ENCODE measurements around the gene C5orf63.
"Not testable (repeated sequence)": the region's sequence is repeated elsewhere in the genome, so short reads cannot be mapped to it uniquely, and the experiment has no call there.

The C5orf63 gene

DNA sequence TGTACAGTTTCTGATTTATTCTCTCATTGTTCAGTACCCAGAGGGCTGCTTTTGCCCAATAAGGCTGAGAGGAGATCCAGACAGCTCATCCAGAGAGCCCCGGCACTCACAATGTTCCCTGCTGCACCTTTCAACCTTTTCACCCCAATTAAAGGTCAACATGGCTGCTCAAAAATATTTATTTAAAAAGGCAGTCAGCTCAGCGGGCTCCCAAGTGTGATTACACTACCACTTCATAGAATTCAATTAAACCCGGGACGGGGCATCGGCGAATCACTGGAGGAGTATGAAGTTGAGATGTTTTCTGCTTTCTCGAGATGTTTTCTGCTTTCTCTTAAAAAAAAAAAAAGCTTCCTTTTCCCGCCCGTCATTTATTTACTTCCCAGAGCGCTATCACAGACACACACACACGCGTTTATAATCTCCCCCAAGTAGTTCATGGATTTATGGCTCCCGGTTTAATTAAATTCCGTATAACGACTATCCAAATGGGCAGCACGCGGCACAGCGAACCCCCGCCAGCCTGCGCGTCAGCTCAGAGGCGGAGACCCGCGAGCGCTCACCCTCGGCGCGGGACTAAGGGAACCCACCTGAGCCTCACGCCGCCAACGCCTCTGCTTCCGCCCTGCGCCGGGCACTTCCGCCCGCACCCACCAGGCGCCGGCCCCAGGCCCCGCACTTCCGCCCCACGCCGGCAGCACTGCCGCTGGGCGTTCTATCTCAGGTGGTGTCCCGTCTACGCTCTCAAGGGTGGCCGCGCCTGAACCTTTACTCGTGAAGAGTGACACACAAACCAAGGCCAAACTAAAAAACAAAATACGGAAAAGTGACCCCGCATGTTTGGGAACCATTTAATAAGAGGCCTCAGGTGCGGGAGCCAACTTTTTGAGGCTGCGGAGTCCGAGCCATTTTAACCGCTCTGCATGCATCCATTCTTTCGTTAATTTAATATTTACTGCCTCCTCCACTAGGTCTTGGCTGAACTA lies at the start of gene C5orf63:
Gene C5orf63, minus strand, starts transcription at position 642 of the 986 bp plus-strand sequence. CDS start 14,507 bp downstream, outside the sequence.
- Mint-ChIP-seq H3K36me3 (peaks cover 5% of the 10 kb centered on the region), H3K4me3 (peak within 1 kb of the TSS; percentile 85), H3K9me3 (peaks cover 3% of the 10 kb centered on the region), H3K27ac (peak within 1 kb of the TSS; percentile 90), H3K4me1 (peaks cover 13% of the 10 kb centered on the region)
- ATAC-seq (peak; percentile 97), DNase-seq (ENCODE audit: low spot score in 2 of 2) (peak; percentile 56 to 84)

DNA sequence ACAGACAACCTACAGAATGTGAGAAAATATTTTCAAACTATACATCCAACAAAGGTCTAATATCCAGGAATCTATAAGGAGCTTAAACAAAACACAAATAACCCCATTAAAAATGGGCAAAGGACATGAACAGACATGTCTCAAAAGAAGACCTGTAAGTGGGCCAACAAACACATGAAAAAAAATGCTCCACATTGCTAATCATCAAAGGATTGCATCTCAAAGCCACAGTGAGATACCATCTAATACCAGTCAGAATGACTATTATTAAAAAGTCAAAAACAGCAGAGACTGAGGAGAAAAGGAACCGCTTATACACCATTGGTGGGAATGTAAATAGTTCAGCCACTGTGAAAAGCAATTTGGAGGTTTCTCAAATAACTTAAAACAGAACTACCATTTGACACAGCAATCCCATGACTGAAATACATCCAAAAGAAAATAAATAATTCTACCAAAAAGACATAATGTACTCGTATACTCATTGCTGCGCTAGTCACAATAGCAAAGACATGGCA lies 39.1 kb upstream of the C5orf63 start:
- ATAC-seq (no peak), DNase-seq (ENCODE audit: low spot score in 2 of 2) (no peak)
- no peak overlapping the region for H3K4me3 Mint-ChIP-seq
- no peak overlapping the region for H3K27ac Mint-ChIP-seq
- peaks cover 6% of the 10 kb centered on the region for H3K9me3 Mint-ChIP-seq
- H3K36me3 Mint-ChIP-seq = no peaks in the 10 kb centered on the region
- no peaks in the 10 kb centered on the region for H3K4me1 Mint-ChIP-seq

DNA sequence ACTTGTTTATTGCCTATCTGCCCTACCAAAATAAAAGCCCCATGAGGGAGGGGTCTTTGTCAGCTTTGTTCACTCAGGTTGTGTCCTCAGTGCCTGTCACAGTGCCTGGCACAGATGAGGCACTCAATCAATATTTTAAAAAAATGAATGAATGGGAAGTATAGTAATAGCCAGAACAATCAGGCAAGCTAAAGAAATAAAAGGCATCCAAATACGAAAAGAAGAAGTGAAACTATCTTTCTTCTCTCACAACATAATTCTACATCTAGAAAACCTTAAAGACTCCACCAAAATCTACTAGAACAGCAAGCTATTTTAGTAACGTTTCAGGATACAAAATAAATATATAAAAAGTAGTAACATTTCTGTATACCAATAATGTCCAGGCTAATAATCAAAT lies 37.8 kb upstream of the C5orf63 start:
- ATAC-seq (no peak), DNase-seq (ENCODE audit: low spot score in 2 of 2) (no peak)
- no peak overlapping the region for H3K27ac Mint-ChIP-seq
- H3K36me3 Mint-ChIP-seq = no peaks in the 10 kb centered on the region
- H3K9me3 Mint-ChIP-seq = peaks cover 6% of the 10 kb centered on the region
- H3K4me1 Mint-ChIP-seq = no peaks in the 10 kb centered on the region
- no peak overlapping the region for H3K4me3 Mint-ChIP-seq

DNA sequence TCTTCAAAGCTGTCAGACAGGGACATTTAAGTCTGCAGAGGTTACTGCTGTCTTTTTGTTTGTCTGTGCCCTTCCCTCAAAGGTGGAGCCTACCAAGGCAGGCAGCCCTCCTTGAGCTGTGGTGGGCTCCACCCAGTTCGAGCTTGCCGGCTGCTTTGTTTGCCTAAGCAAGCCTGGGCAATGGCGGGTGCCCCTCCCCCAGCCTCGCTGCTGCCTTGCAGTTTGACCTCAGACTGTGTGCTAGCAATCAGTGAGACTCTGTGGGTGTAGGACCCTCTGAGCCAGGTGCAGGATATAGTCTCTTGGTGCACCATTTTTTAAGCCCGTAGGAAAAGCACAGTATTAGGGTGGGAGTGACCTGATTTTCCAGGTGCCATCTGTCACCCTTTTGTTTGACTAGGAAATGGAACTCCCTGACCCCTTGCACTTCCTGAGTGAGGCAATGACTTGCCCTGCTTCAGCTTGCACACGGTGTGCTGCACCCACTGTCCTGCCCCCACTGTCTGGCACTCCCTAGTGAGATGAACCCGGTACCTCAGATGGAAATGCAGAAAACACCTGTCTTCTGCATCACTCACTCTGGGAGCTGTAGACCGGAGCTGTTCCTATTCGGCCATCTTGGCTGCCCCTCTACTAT lies 35.4 kb upstream of the C5orf63 start:
- not testable (repeated sequence) for ATAC-seq; DNase-seq (ENCODE audit: low spot score in 2 of 2); H3K4me3 Mint-ChIP-seq; H3K27ac Mint-ChIP-seq; H3K36me3 Mint-ChIP-seq; H3K4me1 Mint-ChIP-seq; H3K9me3 Mint-ChIP-seq

DNA sequence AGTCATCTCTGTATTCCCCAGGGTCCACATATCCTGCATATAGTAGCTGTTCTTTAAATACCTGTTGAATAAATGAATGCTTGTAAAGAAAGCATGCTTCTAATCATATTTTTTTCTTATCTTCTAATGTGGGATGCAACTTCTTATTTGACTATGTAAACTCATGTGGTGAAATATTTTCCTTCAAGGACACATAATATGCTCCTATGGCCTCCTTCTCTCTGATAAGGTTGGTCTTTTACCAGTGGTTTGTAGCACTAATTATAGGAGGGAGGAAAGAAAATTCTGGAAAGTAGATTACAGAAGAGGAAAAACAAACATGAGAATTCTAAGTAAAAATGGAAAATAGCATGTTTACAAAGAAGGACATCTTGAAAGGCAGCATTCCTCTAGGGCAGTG lies 28.6 kb upstream of the C5orf63 start:
- H3K27ac Mint-ChIP-seq = no peak overlapping the region
- H3K36me3 Mint-ChIP-seq = no peaks in the 10 kb centered on the region
- no peaks in the 10 kb centered on the region for H3K4me1 Mint-ChIP-seq
- DNase-seq (ENCODE audit: low spot score in 2 of 2) (no peak), ATAC-seq (no peak)
- H3K9me3 Mint-ChIP-seq = no peaks in the 10 kb centered on the region
- H3K4me3 Mint-ChIP-seq = no peak overlapping the region

DNA sequence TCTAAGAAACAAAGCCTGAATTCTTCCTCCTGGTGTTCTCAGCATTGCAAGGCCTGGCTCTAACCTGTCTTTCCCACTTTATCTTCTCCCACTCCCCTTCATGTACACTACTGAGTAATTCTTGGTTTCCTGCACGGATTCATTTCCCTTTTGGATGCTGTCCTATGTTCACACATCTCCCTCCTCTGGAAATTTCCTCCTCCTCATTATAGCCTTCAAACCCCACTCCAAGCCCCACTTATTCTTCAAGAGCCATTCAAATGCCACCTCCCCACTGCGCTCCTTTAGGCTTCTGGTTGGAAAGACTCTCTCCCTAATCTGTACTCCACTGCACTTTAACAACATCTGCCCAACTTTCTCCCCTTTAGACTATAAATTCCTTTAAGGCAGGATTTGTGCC lies 28.2 kb upstream of the C5orf63 start:
- ATAC-seq = no peak
- H3K4me1 Mint-ChIP-seq = no peaks in the 10 kb centered on the region
- no peaks in the 10 kb centered on the region for H3K9me3 Mint-ChIP-seq
- DNase-seq (ENCODE audit: low spot score in 2 of 2) = peak in 1 of 2 donors; percentile 17
- H3K4me3 Mint-ChIP-seq = no peak overlapping the region
- H3K36me3 Mint-ChIP-seq = no peaks in the 10 kb centered on the region
- H3K27ac Mint-ChIP-seq = no peak overlapping the region

DNA sequence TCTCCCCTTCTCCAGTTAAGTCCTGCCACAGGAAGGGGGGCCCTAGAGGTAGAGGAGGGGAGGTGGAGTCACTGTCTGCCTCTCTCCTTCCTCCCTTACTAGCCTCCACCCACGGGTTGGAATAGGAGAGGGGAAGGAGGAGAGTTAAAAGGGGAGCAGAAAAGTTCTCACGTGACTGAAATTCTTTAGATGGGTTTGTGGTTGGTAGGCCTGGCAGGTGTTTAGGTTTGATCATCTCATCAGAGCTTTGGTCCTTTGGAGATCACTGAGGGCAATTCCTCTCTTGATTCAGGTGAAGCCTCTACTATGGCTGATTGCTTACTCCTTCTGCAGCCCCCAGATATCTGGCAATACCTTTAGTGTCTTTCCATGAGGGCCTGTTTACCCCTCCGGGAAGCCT lies 24.9 kb upstream of the C5orf63 start:
- no peak for ATAC-seq
- no peaks in the 10 kb centered on the region for H3K4me1 Mint-ChIP-seq
- peak in 1 of 2 donors; percentile 23 for DNase-seq (ENCODE audit: low spot score in 2 of 2)
- no peaks in the 10 kb centered on the region for H3K9me3 Mint-ChIP-seq
- no peak overlapping the region for H3K27ac Mint-ChIP-seq
- no peaks in the 10 kb centered on the region for H3K36me3 Mint-ChIP-seq
- H3K4me3 Mint-ChIP-seq = no peak overlapping the region

DNA sequence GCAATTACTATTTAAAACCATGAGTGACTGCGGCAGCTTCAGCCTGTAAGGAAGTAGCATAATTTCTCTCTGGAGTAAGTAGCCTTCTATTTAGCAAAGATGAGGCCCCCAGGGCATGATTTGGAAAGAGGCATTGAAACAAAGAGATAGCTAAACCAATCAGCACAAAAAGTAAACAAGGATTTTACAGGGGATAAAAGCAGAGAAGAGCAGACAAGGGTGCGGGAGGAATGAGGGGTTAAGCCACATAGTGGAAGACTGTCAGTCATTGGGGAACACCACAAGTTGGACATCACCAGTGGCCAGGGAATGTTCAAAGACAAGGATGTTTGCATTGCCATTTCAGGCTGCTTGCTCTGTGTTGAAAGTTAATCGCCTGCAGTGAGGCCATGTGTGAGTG lies 24.0 kb upstream of the C5orf63 start:
- H3K27ac Mint-ChIP-seq = no peak overlapping the region
- H3K4me3 Mint-ChIP-seq = no peak overlapping the region
- H3K9me3 Mint-ChIP-seq = no peaks in the 10 kb centered on the region
- no peak for ATAC-seq
- H3K4me1 Mint-ChIP-seq = no peaks in the 10 kb centered on the region
- H3K36me3 Mint-ChIP-seq = no peaks in the 10 kb centered on the region
- peak in 1 of 2 donors; percentile 12 for DNase-seq (ENCODE audit: low spot score in 2 of 2)

DNA sequence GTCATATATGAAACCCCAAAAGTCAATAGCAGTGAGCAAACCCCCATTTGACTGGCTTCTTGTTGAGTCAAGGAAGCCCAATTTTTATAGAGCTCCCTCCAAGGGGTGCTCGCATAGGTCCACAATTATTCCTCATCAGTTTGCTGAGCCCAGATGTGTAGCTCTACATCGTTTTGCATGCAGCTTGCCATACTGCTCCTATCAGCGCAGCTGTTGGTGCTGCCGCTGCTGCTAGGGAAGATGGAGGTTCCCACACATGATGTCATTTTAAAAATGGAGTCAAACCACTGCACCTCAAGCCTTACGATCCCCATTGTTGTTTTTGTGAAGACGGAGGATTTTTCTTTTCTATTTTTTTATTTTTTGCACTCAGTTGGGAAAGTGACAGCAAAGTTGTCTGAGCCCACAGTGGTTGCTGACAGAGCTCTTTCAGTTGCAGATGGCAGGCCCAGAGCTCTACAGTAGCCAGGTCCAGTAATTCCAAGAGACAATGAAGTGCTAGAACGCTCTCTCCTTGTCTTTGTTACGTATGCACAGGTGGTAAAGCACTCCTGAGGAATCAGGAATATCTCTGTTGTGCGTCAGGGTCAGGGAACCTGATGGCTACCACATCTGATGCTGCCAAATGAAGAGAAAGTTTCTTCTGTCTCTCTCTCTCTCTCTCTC lies 23.2 kb upstream of the C5orf63 start:
- ATAC-seq (no peak), DNase-seq (ENCODE audit: low spot score in 2 of 2) (peak in 1 of 2 donors; percentile 10)
- Mint-ChIP-seq H3K27ac (no peak overlapping the region), H3K36me3 (no peaks in the 10 kb centered on the region), H3K9me3 (no peaks in the 10 kb centered on the region), H3K4me3 (no peak overlapping the region), H3K4me1 (no peaks in the 10 kb centered on the region)

DNA sequence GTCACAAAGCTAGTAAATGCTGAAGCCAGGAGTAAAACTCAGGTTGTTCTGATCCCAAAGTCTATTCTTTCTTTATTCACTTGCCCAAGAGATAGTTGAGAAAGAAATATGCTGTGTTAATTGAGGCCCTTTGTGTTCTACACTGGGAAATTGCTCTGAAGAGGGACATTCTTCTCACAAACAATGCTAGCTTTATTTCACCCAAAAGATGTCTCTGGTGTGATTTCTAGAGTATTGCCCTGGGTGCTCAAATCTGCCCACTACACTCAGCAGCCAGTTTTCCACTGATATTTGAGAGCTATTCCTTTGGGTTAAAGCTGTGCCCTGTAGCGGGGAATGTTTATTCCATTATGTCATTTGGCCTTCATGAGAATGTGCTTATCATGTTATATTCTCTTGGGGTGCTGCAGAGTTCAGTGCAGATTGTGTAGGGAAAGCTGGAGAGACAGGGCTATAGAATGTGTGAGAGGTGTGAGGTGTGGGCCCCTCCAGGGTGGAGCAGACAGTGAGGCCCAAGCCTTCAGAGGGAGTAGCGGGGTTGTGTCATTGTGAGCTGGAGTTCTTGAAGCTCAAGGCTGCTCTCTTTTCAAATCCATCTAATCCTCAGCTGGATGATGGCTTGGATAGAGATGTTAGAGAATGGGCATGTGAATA lies 21.0 kb upstream of the C5orf63 start:
- DNase-seq (ENCODE audit: low spot score in 2 of 2) (peak in 1 of 2 donors; percentile 8), ATAC-seq (no peak)
- Mint-ChIP-seq H3K4me3 (no peak overlapping the region), H3K36me3 (no peaks in the 10 kb centered on the region), H3K27ac (no peak overlapping the region), H3K4me1 (no peaks in the 10 kb centered on the region), H3K9me3 (no peaks in the 10 kb centered on the region)

DNA sequence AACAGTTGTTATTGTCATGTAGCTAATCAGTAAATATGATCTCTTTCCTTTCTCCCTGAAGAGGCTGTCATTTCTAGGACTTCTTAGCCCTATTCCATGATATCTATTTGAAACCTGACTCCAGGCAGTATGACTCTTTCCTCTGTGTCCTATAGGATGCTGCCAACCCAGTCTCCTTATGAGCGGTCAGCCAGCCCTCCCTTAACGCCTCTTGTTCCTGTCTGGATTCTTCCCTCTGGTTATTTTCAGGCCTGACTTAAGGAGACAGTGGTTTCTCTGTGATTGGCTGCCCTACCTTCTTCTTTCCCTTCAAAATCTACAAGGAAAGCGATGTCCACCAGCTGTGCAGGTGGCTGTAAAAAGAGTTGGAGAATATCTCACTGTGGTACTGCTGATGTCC lies 19.4 kb upstream of the C5orf63 start:
- peak in 1 of 2 donors; percentile 35 for DNase-seq (ENCODE audit: low spot score in 2 of 2)
- H3K4me1 Mint-ChIP-seq = no peaks in the 10 kb centered on the region
- H3K36me3 Mint-ChIP-seq = no peaks in the 10 kb centered on the region
- no peak for ATAC-seq
- no peak overlapping the region for H3K4me3 Mint-ChIP-seq
- no peak overlapping the region for H3K27ac Mint-ChIP-seq
- H3K9me3 Mint-ChIP-seq = no peaks in the 10 kb centered on the region

DNA sequence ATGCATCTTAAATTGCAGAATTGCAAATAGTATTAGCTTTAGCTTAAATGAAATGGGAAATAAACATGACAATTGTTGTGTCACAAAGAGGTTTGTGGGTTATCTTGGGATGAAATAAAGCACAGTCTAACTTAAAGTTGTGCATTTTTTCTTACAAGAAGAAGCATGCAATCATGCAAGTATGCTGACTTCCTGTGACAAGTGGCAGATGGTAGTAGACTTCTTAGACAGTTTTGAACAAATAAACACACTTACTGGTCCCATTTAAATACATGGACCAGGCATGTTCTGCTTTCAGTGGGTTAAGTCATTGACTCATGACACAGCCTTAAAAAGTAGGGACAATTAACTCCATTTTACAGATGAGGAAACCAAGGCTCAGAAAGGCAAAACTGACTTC lies 15.9 kb upstream of the C5orf63 start:
- no peaks in the 10 kb centered on the region for H3K4me1 Mint-ChIP-seq
- H3K36me3 Mint-ChIP-seq = no peaks in the 10 kb centered on the region
- no peak overlapping the region for H3K27ac Mint-ChIP-seq
- ATAC-seq (no peak), DNase-seq (ENCODE audit: low spot score in 2 of 2) (no peak)
- H3K9me3 Mint-ChIP-seq = no peaks in the 10 kb centered on the region
- H3K4me3 Mint-ChIP-seq = no peak overlapping the region

DNA sequence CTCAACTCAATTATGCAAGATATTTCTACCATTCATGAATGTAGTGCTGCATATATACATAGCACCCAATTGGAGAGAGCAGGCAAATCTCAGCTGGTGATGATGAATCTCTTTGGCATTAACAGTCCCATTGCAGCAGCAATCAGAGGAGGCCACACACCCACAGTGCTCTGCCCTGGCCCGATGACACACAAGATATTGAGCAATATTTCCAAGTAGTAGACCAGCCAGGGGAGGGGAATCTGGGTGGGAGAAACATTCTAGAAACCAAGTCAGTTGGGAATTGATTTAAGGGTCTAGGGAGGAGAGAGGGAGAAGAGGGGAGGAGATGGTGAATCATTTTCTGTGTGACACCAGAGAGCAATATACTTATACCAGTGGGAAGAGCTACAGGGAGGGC lies 14.9 kb upstream of the C5orf63 start:
- no peaks in the 10 kb centered on the region for H3K9me3 Mint-ChIP-seq
- H3K36me3 Mint-ChIP-seq = no peaks in the 10 kb centered on the region
- H3K4me1 Mint-ChIP-seq = no peaks in the 10 kb centered on the region
- no peak for ATAC-seq
- no peak overlapping the region for H3K27ac Mint-ChIP-seq
- DNase-seq (ENCODE audit: low spot score in 2 of 2) = no peak
- no peak overlapping the region for H3K4me3 Mint-ChIP-seq

DNA sequence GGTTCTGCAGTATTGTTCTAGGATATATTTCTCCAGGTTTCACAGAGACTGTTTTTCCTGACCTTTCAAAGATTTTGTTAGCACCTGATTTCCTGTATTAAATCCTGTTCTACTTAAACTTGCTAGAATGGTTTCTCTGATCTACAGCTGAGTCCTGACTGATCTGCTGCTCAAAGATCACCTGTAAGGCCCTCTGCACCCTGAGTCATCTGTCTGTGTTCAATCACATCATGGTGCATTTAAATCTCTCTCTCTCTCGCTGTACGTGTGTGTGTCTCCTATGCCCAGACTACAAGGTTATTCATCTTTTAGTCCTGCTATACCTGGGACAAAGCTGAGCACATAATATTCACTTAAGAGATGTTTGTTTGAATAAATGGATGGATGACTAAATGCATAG lies 13.3 kb upstream of the C5orf63 start:
- no peak overlapping the region for H3K27ac Mint-ChIP-seq
- DNase-seq (ENCODE audit: low spot score in 2 of 2) (no peak), ATAC-seq (no peak)
- H3K4me3 Mint-ChIP-seq = no peak overlapping the region
- H3K9me3 Mint-ChIP-seq = no peaks in the 10 kb centered on the region
- H3K36me3 Mint-ChIP-seq = no peaks in the 10 kb centered on the region
- H3K4me1 Mint-ChIP-seq = no peaks in the 10 kb centered on the region

DNA sequence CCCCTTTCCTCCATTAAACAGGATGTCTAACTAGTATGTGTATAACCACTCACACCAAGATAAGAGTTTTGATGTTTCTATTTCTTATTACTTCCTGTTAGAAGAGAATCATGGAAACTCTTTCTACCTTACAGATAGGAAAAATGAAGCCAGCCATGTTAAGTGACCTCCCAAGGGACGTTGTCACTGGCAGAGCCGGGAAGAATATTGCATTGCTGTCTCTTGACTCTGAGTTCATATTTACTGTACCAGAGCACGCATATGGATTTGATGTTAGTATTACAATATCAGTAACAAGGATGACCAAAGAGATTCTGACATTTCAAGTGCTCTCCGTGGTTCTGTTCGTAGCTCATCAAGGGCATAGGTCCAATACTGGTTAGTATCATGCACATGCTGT lies 12.5 kb upstream of the C5orf63 start:
- no peaks in the 10 kb centered on the region for H3K4me1 Mint-ChIP-seq
- DNase-seq (ENCODE audit: low spot score in 2 of 2) (no peak), ATAC-seq (no peak)
- H3K4me3 Mint-ChIP-seq = no peak overlapping the region
- H3K27ac Mint-ChIP-seq = no peak overlapping the region
- H3K36me3 Mint-ChIP-seq = no peaks in the 10 kb centered on the region
- no peaks in the 10 kb centered on the region for H3K9me3 Mint-ChIP-seq
